Colon (tissue), 2 donors: Measurements from ENCODE around the gene VSIG4.

Experiments used
- FAIRE-seq: peaks from 2 replicates; lab custom pipeline; 2012; peaks lifted over from hg19 to GRCh38; lab: Jason Lieb, UNC
- donor health status: control.
- donor health status: control.

The VSIG4 gene

GRCh38 chrX:66024092-66024467 lies 15.8 kb downstream of the VSIG4 start:
- no peak for FAIRE-seq

- no peak for FAIRE-seq
These were observed 16.3 kb downstream of the VSIG4 start for GRCh38 chrX:66023385-66024091.

GRCh38 chrX:66022632-66023384 lies 17.1 kb downstream of the VSIG4 start:
- no peak for FAIRE-seq

- no peak for FAIRE-seq
These were observed 17.9 kb downstream of the VSIG4 start for GRCh38 chrX:66021765-66022631.

- FAIRE-seq: no peak
These were observed 18.5 kb downstream of the VSIG4 start for GRCh38 chrX:66021401-66021764.

GRCh38 chrX:66020631-66021334 lies 19.1 kb downstream of the VSIG4 start:
- no peak for FAIRE-seq

- no peak for FAIRE-seq
These were observed 19.9 kb downstream of the VSIG4 start for GRCh38 chrX:66019974-66020373.

- FAIRE-seq: no peak
These were observed 20.6 kb downstream of the VSIG4 start for GRCh38 chrX:66019310-66019652.

- no peak for FAIRE-seq
These were observed 21.1 kb downstream of the VSIG4 start for GRCh38 chrX:66018585-66019309.

GRCh38 chrX:66017659-66018170 lies 22.2 kb downstream of the VSIG4 start:
- peak; percentile 79 for FAIRE-seq

- FAIRE-seq: no peak
These were observed 22.8 kb downstream of the VSIG4 start for GRCh38 chrX:66016905-66017658.

GRCh38 chrX:66015900-66016689 lies 23.8 kb downstream of the VSIG4 start:
- peak; percentile 49 for FAIRE-seq

GRCh38 chrX:66015152-66015831 lies 24.6 kb downstream of the VSIG4 start:
- FAIRE-seq: no peak

- FAIRE-seq: no peak
These were observed 25.3 kb downstream of the VSIG4 start for GRCh38 chrX:66014556-66014955.

GRCh38 chrX:66014084-66014483 lies 25.8 kb downstream of the VSIG4 start:
- FAIRE-seq: no peak

GRCh38 chrX:66013194-66013816 lies 26.6 kb downstream of the VSIG4 start:
- FAIRE-seq: no peak

- no peak for FAIRE-seq
These were observed 27.8 kb downstream of the VSIG4 start for GRCh38 chrX:66012094-66012534.

- no peak for FAIRE-seq
These were observed 30.5 kb downstream of the VSIG4 start for GRCh38 chrX:66009231-66009845.
